ENCODE data around the gene PROB1.
"Not testable (repeated sequence)": the region's sequence is repeated elsewhere in the genome, so short reads cannot be mapped to it uniquely, and the experiment has no call there.

Gene PROB1

GRCh38 chr5:139377226-139377625, 17.7 kb downstream of the PROB1 start:
- DNase-seq: no peak

- no peak for DNase-seq
These were observed 18.5 kb downstream of the PROB1 start for GRCh38 chr5:139376364-139376763.

- no peak for DNase-seq
These were observed 20.0 kb downstream of the PROB1 start for GRCh38 chr5:139374909-139375308.

- no peak for DNase-seq
These were observed 23.1 kb downstream of the PROB1 start for GRCh38 chr5:139371482-139372435.

GRCh38 chr5:139369181-139369580, 25.7 kb downstream of the PROB1 start:
- DNase-seq: no peak

- no peak for DNase-seq
These were observed 26.3 kb downstream of the PROB1 start for GRCh38 chr5:139368613-139369012.

GRCh38 chr5:139364466-139364865, 30.4 kb downstream of the PROB1 start:
- no peak for DNase-seq

- no peak for DNase-seq
These were observed 31.0 kb downstream of the PROB1 start for GRCh38 chr5:139363937-139364336.

- DNase-seq: no peak
These were observed 33.0 kb downstream of the PROB1 start for GRCh38 chr5:139361835-139362429.

- no peak for DNase-seq
These were observed 34.5 kb downstream of the PROB1 start for GRCh38 chr5:139360384-139360783.

- no peak for DNase-seq
These were observed 36.8 kb downstream of the PROB1 start for GRCh38 chr5:139358064-139358463.

- not testable (repeated sequence) for DNase-seq
These were observed 39.0 kb downstream of the PROB1 start for GRCh38 chr5:139355900-139356299.

GRCh38 chr5:139354186-139354585, 40.7 kb downstream of the PROB1 start:
- no peak for DNase-seq

- DNase-seq: not testable (repeated sequence)
These were observed 47.0 kb downstream of the PROB1 start for GRCh38 chr5:139347863-139348262.

- DNase-seq: not testable (repeated sequence)
These were observed 49.5 kb downstream of the PROB1 start for GRCh38 chr5:139345442-139345841.

GRCh38 chr5:139344177-139344576, 50.7 kb downstream of the PROB1 start:
- DNase-seq: no peak

- DNase-seq: no peak
These were observed 51.4 kb downstream of the PROB1 start for GRCh38 chr5:139343476-139343875.

GRCh38 chr5:139342423-139342723, 52.5 kb downstream of the PROB1 start:
- no peak for DNase-seq

GRCh38 chr5:139341689-139342422, 53.0 kb downstream of the PROB1 start, which contains the start of gene PAIP2:
PAIP2 (plus strand) TSS chr5:139341854; CDS start chr5:139363785, 21,931 bp downstream.
- DNase-seq: peak; percentile 91

GRCh38 chr5:139341187-139341688, 53.7 kb downstream of the PROB1 start:
- DNase-seq: no peak
